Neuronal stem cell (in vitro differentiated cells): ENCODE measurements around the gene ADIRF.
"Not testable (repeated sequence)": the region's sequence is repeated elsewhere in the genome, so short reads cannot be mapped to it uniquely, and the experiment has no call there.

Experiments used
- DNase-seq: peaks from one replicate; pipeline ENCODE4 v3.0.0-alpha.2; 2013; ENCODE audit warnings: low spot score
- H2AFZ ChIP-seq: one replicate; pipeline ENCODE4 v1.6.1; 2013; ENCODE audit warnings: mild to moderate bottlenecking, low read length, inconsistent platforms
- H2AK5ac ChIP-seq: 2 replicates; pipeline ENCODE4 v1.6.1; 2013; ENCODE audit warnings: low read depth, mild to moderate bottlenecking, inconsistent platforms, low read length, moderate library complexity, mixed read lengths
- H2BK120ac ChIP-seq: 2 replicates; pipeline ENCODE4 v1.6.1; 2013; ENCODE audit warnings: low read depth, mild to moderate bottlenecking, inconsistent platforms, low read length, moderate library complexity, mixed read lengths
- H2BK12ac ChIP-seq: one replicate; pipeline ENCODE4 v1.6.1; 2013; ENCODE audit warnings: low read length, inconsistent platforms
- H2BK15ac ChIP-seq: 2 replicates; pipeline ENCODE4 v1.6.1; 2013; ENCODE audit warnings: mild to moderate bottlenecking, low read length, inconsistent platforms, mixed read lengths
- H2BK5ac ChIP-seq: one replicate; pipeline ENCODE4 v1.6.1; 2013; ENCODE audit warnings: inconsistent platforms, mild to moderate bottlenecking, low read length, moderate library complexity
- H3K14ac ChIP-seq: one replicate; pipeline ENCODE4 v1.6.1; 2013; ENCODE audit warnings: low read length, inconsistent platforms
- H3K18ac ChIP-seq: 2 replicates; pipeline ENCODE4 v1.6.1; 2013; ENCODE audit warnings: low read length, inconsistent platforms
- H3K23ac ChIP-seq: 2 replicates; pipeline ENCODE4 v1.6.1; 2013; ENCODE audit warnings: low read depth, mild to moderate bottlenecking, mixed read lengths, low read length, inconsistent platforms; ENCODE audit not compliant: poor library complexity
- H3K27ac ChIP-seq: replicated peaks from 3 replicates; pipeline ENCODE4 v1.5.1; 2013; ENCODE audit warnings: low read length, inconsistent platforms
- H3K27me3 ChIP-seq, 3 experiments: 2 replicates each; pipeline ENCODE4 v1.6.1; 2013; ENCODE audit warnings: low read length in 3 of 3, mild to moderate bottlenecking in 2 of 3, inconsistent platforms in 1 of 3, low read depth in 1 of 3, mixed read lengths in 1 of 3, moderate library complexity in 1 of 3; ENCODE audit not compliant: control insufficient read depth in 3 of 3, insufficient read depth in 3 of 3
- H3K36me3 ChIP-seq, 2 donors: replicated peaks in 1 of 2; 2 replicates each; pipeline ENCODE4 v1.6.1; 2013; ENCODE audit warnings: low read length in 2 of 2; ENCODE audit not compliant: control insufficient read depth in 2 of 2, insufficient read depth in 2 of 2
- H3K4ac ChIP-seq: 2 replicates; pipeline ENCODE4 v1.6.1; 2013; ENCODE audit warnings: inconsistent platforms, mild to moderate bottlenecking, low read length, moderate library complexity
- H3K4me1 ChIP-seq, 2 donors: 1 replicate in 1 of 2; 2 replicates in 1 of 2; pipeline ENCODE4 v1.6.1; 2013; ENCODE audit warnings: low read length in 2 of 2, low read depth in 1 of 2; ENCODE audit not compliant: control insufficient read depth in 2 of 2, insufficient read depth in 1 of 2
- H3K4me2 ChIP-seq: one replicate; pipeline ENCODE4 v1.6.1; 2013; ENCODE audit warnings: mild to moderate bottlenecking, low read length, inconsistent platforms; ENCODE audit not compliant: insufficient read depth, poor library complexity, severe bottlenecking
- H3K4me3 ChIP-seq, 2 donors: 2 replicates each; pipeline ENCODE4 v1.5.1; 2013; ENCODE audit warnings: low read length in 2 of 2, mild to moderate bottlenecking in 2 of 2, inconsistent platforms in 1 of 2, moderate library complexity in 1 of 2
- H3K79me1 ChIP-seq: one replicate; pipeline ENCODE4 v1.6.1; 2013; ENCODE audit warnings: low read depth, mild to moderate bottlenecking, inconsistent platforms, low read length, moderate library complexity
- H3K9ac ChIP-seq: one replicate; pipeline ENCODE4 v1.6.1; 2013; ENCODE audit warnings: mild to moderate bottlenecking, low read depth, low read length, inconsistent platforms; ENCODE audit not compliant: poor library complexity
- H3K9me3 ChIP-seq, 2 donors: replicated peaks in 1 of 2; 2 replicates each; pipeline versions ENCODE3 to v1.6.1; 2013; ENCODE audit warnings: low read length in 2 of 2, mild to moderate bottlenecking in 2 of 2, inconsistent platforms in 1 of 2, low read depth in 1 of 2, mixed read lengths in 1 of 2, moderate library complexity in 1 of 2; ENCODE audit not compliant: control insufficient read depth in 2 of 2, insufficient read depth in 1 of 2
- H4K8ac ChIP-seq: one replicate; pipeline ENCODE4 v1.6.1; 2013; ENCODE audit warnings: low read depth, mild to moderate bottlenecking, inconsistent platforms, low read length, moderate library complexity
- H4K91ac ChIP-seq: one replicate; pipeline ENCODE4 v1.6.1; 2013; ENCODE audit warnings: low read length, low read depth, mild to moderate bottlenecking, inconsistent platforms; ENCODE audit not compliant: poor library complexity
- WGBS, 2 donors: extraction: QIAGEN DNeasy Blood & Tissue Kit; methylation state at CpG; one replicate each; pipeline ENCODE4 v1.1.7; 2013; ENCODE audit warnings: missing lambda C conversion rate in 2 of 2, mixed read lengths in 1 of 2; ENCODE audit not compliant: insufficient read length in 2 of 2, insufficient replicate concordance in 1 of 2; ENCODE audit errors: extremely low coverage in 2 of 2; 5-methylcytosine and 5-hydroxymethylcytosine counted together

ADIRF gene

DNA sequence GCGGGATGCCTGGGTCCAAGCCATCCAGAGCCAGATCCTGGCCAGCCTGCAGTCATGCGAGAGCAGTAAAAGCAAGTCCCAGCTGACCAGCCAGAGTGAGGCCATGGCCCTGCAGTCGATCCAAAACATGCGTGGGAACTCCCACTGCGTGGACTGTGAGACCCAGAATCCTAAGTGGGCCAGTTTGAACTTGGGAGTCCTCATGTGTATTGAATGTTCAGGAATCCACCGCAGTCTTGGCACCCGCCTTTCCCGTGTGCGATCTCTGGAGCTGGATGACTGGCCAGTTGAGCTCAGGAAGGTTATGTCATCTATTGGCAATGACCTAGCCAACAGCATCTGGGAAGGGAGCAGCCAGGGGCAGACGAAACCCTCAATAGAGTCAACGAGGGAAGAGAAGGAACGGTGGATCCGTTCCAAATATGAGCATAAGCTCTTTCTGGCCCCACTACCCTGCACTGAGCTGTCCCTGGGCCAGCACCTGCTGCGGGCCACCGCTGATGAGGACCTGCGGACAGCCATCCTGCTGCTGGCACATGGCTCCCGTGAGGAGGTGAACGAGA, 40.9 kb downstream of the ADIRF start:
- not testable (repeated sequence) for DNase-seq, H3K9me3 ChIP-seq, H3K9ac ChIP-seq, H4K91ac ChIP-seq, H3K18ac ChIP-seq, H3K79me1 ChIP-seq, H3K36me3 ChIP-seq, H2AK5ac ChIP-seq, H2BK120ac ChIP-seq, H3K4ac ChIP-seq, H3K4me3 ChIP-seq, H2AFZ ChIP-seq, H3K27ac ChIP-seq, H4K8ac ChIP-seq, H2BK15ac ChIP-seq, H3K14ac ChIP-seq, H2BK5ac ChIP-seq, H2BK12ac ChIP-seq, H3K4me2 ChIP-seq, H3K27me3 ChIP-seq, H3K23ac ChIP-seq, H3K4me1 ChIP-seq
- no CpG with 5 or more reads among the region's 18 CpGs for WGBS, 2 donors

- WGBS, 2 donors, result no CpG with 5 or more reads among the region's 3 CpGs
- not testable (repeated sequence) for H3K27ac ChIP-seq, H4K8ac ChIP-seq, H3K9ac ChIP-seq, H3K14ac ChIP-seq, H3K4ac ChIP-seq, H3K4me3 ChIP-seq, H3K79me1 ChIP-seq, H3K4me1 ChIP-seq, H3K23ac ChIP-seq, H2AFZ ChIP-seq, DNase-seq, H3K27me3 ChIP-seq, H2AK5ac ChIP-seq, H3K36me3 ChIP-seq, H2BK15ac ChIP-seq, H2BK5ac ChIP-seq, H2BK120ac ChIP-seq, H3K18ac ChIP-seq, H3K4me2 ChIP-seq, H2BK12ac ChIP-seq, H4K91ac ChIP-seq, H3K9me3 ChIP-seq
These were observed 45.2 kb downstream of the ADIRF start for GRCh38 chr10:87013528-87013927.

GRCh38 chr10:87014986-87015716, 46.9 kb downstream of the ADIRF start:
- DNase-seq, H3K4me1 ChIP-seq, H3K4me3 ChIP-seq, H2BK5ac ChIP-seq, H3K4ac ChIP-seq, H3K14ac ChIP-seq, H3K79me1 ChIP-seq, H3K4me2 ChIP-seq, H4K8ac ChIP-seq, H3K18ac ChIP-seq, H2BK15ac ChIP-seq, H2AK5ac ChIP-seq, H3K23ac ChIP-seq, H2AFZ ChIP-seq, H3K36me3 ChIP-seq, H3K9me3 ChIP-seq, H3K27ac ChIP-seq, H3K9ac ChIP-seq, H3K27me3 ChIP-seq, H2BK12ac ChIP-seq, H4K91ac ChIP-seq, H2BK120ac ChIP-seq: not testable (repeated sequence)
- WGBS, 2 donors, result no CpG with 5 or more reads among the region's 10 CpGs

DNA sequence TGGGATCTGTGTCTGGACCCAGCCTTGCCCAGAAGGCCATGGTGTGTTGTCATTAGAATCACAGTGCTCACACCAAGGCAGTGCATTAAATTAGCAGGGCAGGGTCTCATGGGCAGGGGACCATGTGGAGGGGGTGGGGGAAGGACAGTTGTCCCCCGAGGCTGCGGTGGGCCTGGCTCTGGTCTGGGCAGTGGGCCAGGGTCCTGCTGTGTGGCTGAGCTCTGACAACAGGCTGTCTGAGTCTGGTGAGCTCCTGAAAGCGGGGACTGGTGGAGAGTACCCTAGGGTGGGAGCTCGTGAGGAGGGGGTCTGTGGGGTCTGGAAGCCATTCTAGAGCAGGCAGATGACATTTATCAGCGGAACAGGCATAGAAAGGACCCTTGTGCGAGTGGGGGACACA, 49.8 kb downstream of the ADIRF start:
- not testable (repeated sequence) for DNase-seq

More for the DNA sequence above, 49.8 kb downstream of the ADIRF start:
- WGBS, 2 donors, result no CpG with 5 or more reads among the region's 6 CpGs
- H2BK5ac ChIP-seq, H3K4me1 ChIP-seq, H3K9me3 ChIP-seq, H3K4ac ChIP-seq, H2AK5ac ChIP-seq, H3K14ac ChIP-seq, H3K36me3 ChIP-seq, H2BK12ac ChIP-seq, H3K9ac ChIP-seq, H3K27me3 ChIP-seq, H3K23ac ChIP-seq, H3K27ac ChIP-seq, H4K91ac ChIP-seq, H3K79me1 ChIP-seq, H3K4me3 ChIP-seq, H2AFZ ChIP-seq, H4K8ac ChIP-seq, H2BK120ac ChIP-seq, H3K18ac ChIP-seq, H3K4me2 ChIP-seq, H2BK15ac ChIP-seq: not testable (repeated sequence)
